ENCODE data around the gene KCNC3.

The KCNC3 gene

GRCh38 chr19:50268041-50268440 is 61.1 kb downstream of the KCNC3 start:
- no peak for TF ChIP-seq CTCF (IDR thresholded peaks at IDR 0.05)
- Mint-ChIP-seq H3K27me3 (ENCODE audit: low read depth, poor library complexity) (peaks cover 23% of the 10 kb centered on the region), H3K4me3 (no peak overlapping the region), H3K27ac (no peak overlapping the region), H3K9me3 (no peaks in the 10 kb centered on the region), H3K36me3 (ENCODE audit: low read depth) (no peaks in the 10 kb centered on the region), H3K4me1 (peaks cover 8% of the 10 kb centered on the region)
- DNase-seq: no peak

GRCh38 chr19:50266896-50267295 is 62.3 kb downstream of the KCNC3 start:
- DNase-seq: peak; percentile 52
- peaks cover 23% of the 10 kb centered on the region for H3K27me3 Mint-ChIP-seq (ENCODE audit: low read depth, poor library complexity)

GRCh38 chr19:50266041-50266440 is 63.1 kb downstream of the KCNC3 start:
- DNase-seq: no peak
- TF ChIP-seq CTCF (IDR thresholded peaks at IDR 0.05): no peak
- Mint-ChIP-seq H3K4me3 (no peak overlapping the region), H3K4me1 (peaks cover 8% of the 10 kb centered on the region), H3K27ac (no peak overlapping the region), H3K9me3 (no peaks in the 10 kb centered on the region), H3K36me3 (ENCODE audit: low read depth) (no peaks in the 10 kb centered on the region), H3K27me3 (ENCODE audit: low read depth, poor library complexity) (peaks cover 20% of the 10 kb centered on the region)

More at GRCh38 chr19:50266896-50267295, 62.3 kb downstream of the KCNC3 start:
- no peak for TF ChIP-seq CTCF (IDR thresholded peaks at IDR 0.05)
- no peak overlapping the region for H3K4me3 Mint-ChIP-seq
- H3K27ac Mint-ChIP-seq: no peak overlapping the region
- H3K9me3 Mint-ChIP-seq: no peaks in the 10 kb centered on the region
- no peaks in the 10 kb centered on the region for H3K36me3 Mint-ChIP-seq (ENCODE audit: low read depth)
- peaks cover 8% of the 10 kb centered on the region for H3K4me1 Mint-ChIP-seq

GRCh38 chr19:50264483-50265186 is 64.5 kb downstream of the KCNC3 start:
- peaks cover 12% of the 10 kb centered on the region for H3K4me1 Mint-ChIP-seq
- H3K27ac Mint-ChIP-seq: no peak overlapping the region
- no peaks in the 10 kb centered on the region for H3K36me3 Mint-ChIP-seq (ENCODE audit: low read depth)
- no peak for DNase-seq
- H3K27me3 Mint-ChIP-seq (ENCODE audit: low read depth, poor library complexity): peaks cover 15% of the 10 kb centered on the region
- TF ChIP-seq CTCF (IDR thresholded peaks at IDR 0.05): no peak
- H3K4me3 Mint-ChIP-seq: no peak overlapping the region
- H3K9me3 Mint-ChIP-seq: no peaks in the 10 kb centered on the region

- Mint-ChIP-seq H3K4me3 (no peak overlapping the region), H3K27ac (no peak overlapping the region), H3K9me3 (no peaks in the 10 kb centered on the region), H3K27me3 (ENCODE audit: low read depth, poor library complexity) (peaks cover 15% of the 10 kb centered on the region), H3K36me3 (ENCODE audit: low read depth) (no peaks in the 10 kb centered on the region), H3K4me1 (peaks cover 12% of the 10 kb centered on the region)
- no peak for DNase-seq
- no peak for TF ChIP-seq CTCF (IDR thresholded peaks at IDR 0.05)
Measured at GRCh38 chr19:50263176-50263575, 66.0 kb downstream of the KCNC3 start.
